HG03460 (cell line): ENCODE measurements around the gene RETREG2.

Experiments
- ATAC-seq: cut with Tn5 transposase; IDR thresholded peaks from one replicate; pipeline ENCODE4 v1.9.1; 2021; ENCODE audit not compliant: unreplicated experiment

The RETREG2 gene

DNA sequence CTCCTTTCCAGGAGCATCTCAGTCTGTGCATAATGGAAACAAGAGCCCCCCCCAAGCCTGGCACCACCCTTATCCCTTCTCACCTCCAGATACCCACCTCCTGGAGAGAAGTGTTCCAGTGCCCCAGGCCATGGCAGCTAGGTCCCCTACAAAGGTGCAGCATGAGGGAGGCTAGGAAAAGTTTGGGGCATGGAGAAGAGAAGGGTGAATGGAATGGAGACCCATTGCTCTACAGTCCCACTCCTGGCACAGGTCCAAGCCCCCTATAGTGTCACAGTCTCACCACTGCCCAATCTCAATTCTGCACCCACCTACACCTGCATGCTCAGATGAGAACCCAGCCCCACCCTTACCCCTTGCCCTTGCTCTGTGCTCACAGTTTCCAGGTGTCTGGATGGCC, 9.1 kb upstream of the RETREG2 start:
- ATAC-seq: no peak

DNA sequence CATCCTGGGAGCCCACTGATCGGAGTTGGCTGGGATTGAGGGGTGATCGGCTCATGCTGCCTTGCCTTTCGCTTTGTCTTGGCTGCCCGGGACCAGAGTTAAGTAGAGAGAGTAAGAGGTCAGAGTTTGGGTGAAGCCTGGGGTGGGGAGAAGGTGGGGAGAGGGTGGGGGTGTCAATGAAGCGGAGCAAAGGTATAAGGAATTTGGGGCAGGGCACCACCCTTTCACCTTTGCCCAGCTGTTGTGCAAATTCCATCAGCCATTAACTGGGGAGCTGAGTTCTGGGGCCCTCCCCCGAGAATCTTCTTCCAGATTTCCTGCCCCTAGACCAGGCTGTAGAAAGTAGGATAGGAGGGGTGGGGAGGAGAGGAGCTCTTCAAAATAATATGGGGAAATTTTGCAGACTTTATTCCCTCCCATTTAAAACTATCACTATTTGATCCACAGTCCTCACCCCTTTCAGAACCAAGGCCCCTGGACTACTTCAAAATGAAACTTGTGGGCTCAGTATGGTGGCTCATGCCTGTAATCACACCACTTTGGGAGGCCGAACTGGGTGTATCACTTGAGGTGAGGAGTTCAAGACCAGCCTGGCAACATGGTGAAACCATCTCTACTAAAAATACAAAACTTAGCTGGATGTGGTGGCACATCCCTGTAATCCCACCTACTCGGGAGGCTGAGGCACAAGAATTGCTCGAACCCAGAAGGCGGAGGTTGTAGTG, 8.0 kb upstream of the RETREG2 start, which contains the start of gene SLC23A3:
Gene SLC23A3 (minus strand): TSS at position 100 of the 725 bp plus-strand sequence. CDS start 45 bp downstream, at position 55.
- ATAC-seq: no peak

DNA sequence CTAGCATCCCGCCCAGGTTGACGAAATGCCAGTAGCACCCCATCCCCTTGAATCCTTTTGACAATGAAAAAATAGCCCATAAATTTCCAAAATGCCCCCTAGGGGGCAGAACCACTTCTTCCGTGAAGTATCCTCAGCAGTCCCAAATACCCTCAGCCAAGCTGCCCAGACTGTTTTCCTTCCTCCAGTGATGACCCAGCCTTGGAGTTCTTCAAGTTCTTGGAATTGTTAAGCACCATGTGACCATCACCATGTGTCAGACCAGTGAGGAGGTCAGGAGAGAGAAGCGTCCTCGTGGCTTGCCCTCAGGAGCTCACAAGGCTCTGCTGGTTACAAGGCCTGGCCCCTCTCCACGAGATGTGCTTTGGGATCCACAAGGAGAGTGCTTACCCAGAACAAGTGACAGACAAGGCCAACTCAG, 6.8 kb upstream of the RETREG2 start:
- ATAC-seq: no peak

DNA sequence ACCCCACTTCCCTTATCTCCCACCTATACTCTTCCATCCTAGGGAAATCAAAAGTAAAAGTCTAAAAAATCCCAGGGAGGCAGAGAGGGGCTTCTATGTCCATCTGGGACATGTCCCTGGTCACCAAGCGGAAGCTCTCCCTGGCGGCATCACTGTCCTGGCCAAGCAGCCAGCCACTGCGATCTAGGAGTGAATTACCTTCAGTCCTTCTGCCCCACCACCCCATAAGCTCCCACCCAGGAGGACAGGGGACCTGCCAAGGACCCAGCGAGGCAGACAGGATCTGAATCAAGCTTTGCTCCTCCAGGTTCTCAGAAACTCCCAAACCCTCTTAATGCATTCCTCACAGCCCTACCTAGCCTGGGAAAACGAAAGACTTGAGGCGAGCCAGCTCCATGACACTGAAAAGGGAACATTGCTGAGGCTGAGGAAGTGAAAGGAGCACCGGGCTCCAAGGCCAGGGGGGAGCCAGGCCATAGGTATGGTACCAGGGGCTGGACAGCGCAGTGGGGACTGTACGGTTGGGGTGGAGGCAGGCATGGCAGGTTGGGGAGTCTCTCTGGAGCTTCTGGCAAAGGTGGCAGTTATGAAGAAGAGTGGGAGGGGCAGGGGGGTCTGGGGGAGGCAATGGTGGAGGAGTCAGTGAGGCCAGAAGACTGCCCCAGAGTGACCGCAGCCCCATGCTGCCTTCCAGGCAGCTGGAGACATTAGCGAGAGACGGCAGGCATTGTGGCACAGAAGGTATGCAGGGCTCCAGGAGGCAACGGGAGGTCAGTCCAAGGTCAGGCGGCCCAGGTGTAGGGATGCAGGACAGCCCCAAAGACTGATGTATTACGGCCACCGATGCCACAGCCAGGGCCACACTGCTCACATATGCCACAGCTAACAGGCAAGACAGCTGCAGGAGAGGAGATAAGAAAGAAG, 5.6 kb upstream of the RETREG2 start:
- no peak for ATAC-seq

DNA sequence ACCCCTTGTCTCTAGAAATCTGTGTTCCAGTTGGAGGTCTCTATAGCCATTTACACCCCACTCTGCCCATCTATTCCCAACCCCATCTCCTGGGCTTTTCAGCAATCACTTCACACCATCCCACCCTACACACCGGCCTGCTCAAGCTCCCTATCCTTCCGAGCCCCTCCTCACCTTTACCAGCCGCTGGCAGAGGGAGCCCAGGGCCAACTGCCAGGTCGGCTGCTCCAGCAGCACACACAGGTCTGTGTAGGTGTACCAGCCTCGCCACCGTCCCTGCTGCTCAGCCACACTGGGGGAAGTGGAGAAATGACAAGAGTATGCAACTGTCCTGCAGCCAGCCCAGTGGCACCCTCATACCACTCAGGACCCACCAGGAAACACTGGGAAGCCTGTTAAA, 4.9 kb upstream of the RETREG2 start:
- no peak for ATAC-seq

DNA sequence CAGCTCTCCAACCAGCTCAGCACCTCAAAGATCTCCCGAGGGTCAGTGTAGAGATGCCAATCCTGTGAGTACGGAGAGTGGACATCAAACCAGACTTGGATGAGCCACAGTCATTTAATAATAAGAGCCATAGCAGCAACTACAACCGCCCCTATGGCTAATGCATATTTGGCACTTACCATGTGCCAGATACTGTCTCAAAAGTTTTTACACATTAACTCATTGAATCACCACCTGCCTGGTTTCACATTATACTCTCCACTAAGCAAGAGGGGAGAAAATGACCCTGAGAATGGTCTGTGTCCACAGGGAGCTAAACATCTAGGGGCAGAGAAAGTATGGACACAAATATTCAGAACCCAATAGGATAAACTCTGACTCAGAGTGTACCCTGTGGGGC, 3.9 kb upstream of the RETREG2 start:
- no peak for ATAC-seq

DNA sequence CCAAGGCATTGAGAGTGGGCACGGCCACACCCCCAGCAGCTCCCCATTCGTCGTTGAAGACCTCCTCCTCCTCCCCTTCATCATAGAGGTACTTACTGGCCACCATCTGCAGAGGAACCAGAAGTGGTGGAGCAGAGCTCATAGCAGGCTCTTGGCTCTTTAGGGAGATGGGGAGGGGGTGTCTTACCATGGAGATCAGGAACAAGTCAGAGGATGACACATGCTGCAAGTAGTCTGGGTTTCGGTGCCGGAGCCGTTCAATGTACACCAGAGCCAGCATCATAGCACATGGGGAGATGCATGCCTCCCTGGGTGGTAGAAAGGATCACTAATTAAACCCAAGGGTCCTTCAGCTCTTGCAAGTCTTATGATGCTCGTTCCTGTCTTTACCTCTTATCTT, 3.3 kb upstream of the RETREG2 start:
- no peak for ATAC-seq

DNA sequence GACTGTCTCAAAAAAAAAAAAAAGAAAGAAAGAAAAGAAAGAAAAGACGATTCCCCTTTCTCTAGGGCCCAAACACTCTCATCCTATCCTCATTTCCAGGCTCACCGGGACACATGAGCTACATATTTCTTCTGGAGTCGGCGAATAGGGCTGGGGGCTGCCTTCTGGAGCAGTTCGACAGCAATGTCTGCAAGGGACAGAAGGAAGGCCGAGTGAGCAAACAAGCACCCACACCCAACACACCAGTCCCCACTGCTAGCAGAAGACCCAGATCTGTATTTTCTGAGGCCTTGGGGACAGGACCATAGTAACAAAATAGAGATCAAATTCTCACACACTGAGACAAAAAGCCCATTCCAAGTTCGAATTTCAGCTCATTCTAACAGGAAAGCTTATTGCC, 2.6 kb upstream of the RETREG2 start:
- ATAC-seq: no peak

DNA sequence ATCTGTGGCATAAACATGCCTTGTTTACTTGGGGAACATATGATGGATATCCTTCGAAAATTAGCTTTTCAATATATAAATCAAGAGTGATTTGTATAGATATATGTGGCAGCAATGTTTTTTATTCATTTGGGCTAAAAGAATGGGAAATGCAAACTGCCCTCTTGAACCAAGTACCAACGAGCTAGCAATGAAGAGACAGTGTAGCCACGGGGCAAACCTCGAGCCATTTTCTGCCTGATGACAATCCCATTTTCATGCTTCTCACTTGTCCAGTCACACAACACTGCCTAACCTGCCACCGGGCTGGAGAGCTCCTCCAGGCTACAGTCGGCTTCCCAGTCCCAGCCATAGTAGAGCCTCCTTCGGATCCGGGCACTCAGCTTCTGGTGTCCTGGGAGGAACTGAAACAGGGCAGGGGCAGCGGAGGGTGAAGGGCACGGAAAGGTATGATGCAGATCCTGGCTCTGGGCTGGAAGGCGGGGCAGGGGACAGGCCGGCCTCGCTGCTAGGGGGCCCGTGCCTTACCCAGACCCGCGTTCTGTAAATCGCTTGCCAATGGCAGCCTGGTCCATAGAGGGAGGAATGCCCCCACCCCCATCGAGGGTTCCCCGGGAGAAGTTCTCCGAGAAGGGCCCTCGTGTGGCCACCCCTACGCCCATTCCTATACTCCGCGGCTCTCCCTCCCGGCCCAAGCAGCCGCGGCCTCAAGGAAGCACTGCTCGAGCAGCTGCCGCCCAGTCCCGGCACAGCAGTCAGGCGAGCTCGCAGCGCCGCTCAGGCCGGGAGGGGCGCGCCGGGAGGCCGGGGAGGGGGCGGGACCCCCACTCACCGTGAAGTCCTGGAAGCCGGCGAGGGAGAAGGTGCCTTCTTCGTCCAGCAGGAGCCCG, 1.9 kb upstream of the RETREG2 start:
- peak; percentile 41 for ATAC-seq

DNA sequence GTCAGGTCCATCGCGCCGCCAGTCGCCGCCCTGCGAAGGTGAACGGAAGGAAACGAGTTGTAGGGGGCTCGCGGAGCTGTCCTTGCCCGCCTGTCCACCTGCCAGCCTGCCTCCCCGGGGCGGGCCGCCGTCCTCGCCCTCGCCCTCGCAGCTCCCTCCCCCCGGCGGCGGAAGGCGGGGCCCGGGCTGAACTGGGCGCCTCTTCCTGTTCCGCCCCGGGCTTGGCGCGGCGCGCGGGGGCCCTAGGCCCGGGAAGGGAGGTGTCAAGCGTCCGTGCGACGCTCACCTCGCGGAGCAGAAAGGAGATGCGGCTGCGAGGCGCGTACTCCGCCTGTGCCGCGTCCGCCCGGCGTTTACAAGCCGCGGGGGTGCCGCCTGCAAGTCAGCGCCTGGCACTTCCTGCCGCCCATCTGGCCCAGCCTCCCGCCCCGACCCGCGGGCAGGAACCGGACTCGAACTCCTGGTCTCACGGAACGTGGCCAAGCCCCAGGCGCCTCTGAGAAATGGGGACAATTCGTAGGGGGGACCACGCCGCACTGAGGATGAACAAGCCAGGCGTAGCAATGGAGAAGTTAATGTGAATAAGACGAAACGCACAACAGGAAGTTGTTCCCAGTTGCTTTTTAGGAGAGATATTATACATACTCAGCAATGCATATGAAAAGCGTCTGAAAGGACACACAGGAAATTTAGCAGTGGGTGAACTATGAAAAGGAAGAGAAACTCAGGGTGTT, 1.1 kb upstream of the RETREG2 start, which contains the start of gene CNPPD1:
Gene CNPPD1 (minus strand): TSS at position 108 of the 734 bp plus-strand sequence. CDS start 97 bp downstream, at position 11.
- peak; percentile 69 for ATAC-seq

DNA sequence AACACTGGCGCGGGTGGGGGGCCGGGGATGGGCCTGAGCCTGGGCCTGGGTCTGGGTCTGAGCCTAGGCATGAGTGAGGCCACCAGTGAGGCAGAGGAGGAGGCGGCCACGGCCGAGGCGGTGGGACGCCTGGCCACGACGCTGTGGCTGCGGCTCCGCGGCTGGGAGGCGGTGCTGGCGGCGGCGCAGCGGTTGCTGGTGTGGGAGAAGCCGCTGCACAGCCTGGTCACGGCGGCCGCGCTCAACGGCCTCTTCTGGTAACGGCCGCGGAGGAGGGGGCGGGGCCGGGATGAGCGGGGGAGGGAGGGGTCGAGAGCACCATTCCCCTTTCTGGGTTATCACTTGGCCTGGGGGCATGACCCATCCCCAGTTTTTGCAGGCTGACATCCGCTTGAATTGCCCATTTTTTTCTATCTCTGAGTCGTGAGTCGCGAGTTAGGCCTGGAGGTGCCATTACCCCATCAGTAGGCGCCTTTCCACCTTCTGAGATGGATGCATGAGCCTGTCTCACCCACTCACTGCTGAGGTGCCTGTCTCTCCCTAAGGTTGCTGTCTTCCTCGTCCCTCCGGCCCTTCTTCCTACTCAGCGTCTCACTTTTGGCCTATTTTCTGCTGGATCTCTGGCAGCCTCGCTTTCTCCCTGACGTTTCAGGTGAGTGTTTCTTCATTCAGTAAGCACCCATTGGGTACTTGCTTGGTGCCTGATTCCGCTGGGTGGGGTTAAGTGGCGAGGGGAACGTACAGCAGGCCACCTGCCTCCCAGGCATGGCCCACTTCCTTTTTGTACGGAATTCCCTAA, 501 bp downstream of the RETREG2 start:
- peak; percentile 8 for ATAC-seq

DNA sequence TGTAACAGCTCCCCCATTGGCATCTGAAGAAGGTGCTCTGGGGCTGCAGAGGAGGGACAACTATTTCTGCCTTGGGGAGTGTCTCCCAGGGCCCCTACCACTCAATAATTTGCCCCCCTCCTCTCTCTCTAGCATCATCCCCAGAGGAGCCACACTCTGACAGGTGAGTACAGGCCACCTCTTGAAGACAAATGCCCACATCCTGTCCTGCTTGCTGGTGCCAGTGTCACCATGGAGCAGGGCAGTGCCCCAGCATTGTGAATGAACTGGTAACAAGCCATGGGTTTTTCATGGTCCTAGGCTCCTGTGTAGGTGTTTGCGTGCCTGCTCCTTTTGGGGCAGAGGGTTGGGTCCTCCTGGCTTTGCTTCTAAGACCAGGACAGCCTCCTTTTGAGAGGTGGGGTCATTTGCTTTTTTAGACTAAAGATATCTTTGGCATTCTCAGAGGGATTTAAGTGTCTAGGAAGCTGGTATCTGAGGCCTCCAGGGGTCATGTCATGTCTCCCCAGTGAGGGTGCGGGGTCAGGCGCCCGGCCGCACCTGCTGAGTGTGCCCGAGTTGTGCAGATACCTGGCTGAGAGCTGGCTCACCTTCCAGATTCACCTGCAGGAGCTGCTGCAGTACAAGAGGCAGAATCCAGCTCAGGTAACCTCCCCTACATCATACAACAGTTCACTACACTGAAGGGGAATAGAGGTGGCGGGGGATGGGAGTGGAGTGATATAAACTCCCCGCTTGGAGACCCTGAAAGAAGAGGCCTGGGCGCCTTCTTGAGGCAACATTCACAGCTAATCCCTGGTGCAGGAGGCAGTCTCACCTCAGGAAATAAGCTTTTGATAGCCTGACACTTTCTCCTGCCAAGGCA, 1.8 kb downstream of the RETREG2 start:
- ATAC-seq: no peak

DNA sequence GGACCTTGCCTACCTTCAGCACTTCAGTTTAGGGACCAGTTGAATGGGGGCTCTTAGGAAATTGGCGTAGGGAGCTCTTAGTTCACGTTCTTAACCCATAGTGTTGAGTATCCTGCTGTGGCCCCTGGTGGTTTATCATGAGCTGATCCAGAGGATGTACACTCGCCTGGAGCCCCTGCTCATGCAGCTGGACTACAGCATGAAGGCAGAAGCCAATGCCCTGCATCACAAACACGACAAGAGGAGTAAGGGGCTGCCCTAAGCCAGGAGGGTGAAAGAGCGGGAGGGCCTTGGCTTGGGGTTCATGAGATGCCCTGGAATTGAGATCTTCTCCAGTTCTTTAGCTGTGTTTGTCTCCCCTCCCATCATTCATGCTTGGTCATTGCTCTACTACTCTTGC, 2.9 kb downstream of the RETREG2 start:
- ATAC-seq: no peak

DNA sequence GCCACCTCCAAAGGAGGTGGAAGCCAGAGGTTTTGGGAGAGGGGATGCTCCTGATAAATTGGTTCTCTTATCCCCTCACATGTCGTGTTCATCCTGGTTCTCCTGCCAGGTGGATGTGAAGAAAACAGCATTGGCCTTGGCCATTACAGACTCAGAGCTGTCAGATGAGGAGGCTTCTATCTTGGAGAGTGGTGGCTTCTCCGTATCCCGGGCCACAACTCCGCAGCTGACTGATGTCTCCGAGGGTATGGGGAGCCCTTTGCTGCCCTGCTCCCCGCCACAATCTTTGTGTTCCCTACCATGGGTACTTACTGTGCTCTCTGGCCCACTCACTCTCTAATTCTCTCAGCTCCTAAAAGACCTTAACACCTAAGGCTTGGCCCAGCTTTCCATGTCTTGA, 3.5 kb downstream of the RETREG2 start:
- no peak for ATAC-seq

DNA sequence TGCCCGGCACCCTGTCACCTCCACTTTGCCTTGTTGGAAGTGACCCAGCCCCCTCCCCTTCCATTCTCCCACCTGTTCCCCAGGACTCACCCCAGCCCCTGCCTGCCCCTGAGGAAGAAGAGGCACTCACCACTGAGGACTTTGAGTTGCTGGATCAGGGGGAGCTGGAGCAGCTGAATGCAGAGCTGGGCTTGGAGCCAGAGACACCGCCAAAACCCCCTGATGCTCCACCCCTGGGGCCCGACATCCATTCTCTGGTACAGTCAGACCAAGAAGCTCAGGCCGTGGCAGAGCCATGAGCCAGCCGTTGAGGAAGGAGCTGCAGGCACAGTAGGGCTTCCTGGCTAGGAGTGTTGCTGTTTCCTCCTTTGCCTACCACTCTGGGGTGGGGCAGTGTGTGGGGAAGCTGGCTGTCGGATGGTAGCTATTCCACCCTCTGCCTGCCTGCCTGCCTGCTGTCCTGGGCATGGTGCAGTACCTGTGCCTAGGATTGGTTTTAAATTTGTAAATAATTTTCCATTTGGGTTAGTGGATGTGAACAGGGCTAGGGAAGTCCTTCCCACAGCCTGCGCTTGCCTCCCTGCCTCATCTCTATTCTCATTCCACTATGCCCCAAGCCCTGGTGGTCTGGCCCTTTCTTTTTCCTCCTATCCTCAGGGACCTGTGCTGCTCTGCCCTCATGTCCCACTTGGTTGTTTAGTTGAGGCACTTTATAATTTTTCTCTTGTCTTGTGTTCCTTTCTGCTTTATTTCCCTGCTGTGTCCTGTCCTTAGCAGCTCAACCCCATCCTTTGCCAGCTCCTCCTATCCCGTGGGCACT, 4.5 kb downstream of the RETREG2 start:
- ATAC-seq: no peak

DNA sequence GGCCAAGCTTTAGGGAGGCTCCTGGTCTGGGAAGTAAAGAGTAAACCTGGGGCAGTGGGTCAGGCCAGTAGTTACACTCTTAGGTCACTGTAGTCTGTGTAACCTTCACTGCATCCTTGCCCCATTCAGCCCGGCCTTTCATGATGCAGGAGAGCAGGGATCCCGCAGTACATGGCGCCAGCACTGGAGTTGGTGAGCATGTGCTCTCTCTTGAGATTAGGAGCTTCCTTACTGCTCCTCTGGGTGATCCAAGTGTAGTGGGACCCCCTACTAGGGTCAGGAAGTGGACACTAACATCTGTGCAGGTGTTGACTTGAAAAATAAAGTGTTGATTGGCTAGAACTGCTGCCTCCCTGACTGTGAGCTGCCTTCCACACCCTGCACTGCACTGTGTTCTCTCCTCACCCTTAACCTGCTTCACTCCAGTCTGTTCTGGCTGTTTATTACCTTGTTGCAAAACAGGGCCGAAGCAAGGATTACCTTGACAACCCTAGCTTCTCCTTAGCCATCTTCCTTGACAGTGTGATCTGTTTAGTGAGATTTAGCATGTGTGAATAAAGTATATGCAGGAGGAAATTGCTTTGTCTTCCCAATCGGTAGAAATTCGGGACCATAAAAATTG, 5.2 kb downstream of the RETREG2 start:
- no peak for ATAC-seq

DNA sequence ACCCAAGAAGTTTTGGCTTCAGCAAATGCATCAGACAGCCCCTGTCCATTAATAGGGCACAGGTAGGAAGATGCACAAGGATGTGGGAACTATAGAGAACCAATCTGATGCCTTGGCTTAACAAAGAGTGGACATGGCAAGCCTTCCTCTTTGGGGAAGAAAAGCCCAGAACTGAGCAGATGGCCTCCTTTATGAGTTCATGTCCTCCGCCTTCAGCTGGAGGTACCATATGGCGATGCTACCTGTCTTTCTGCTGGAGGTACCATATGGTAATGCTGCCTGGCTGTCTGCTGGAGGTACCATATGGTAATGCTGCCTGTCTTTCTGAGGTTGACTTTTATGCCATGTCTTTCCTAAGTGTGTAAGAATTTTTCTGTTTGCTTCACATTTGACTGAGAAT, 6.0 kb downstream of the RETREG2 start:
- ATAC-seq: no peak
